AG10803 (cell line): ENCODE data around the gene RRAGB.
"Not testable (repeated sequence)": the region's sequence is repeated elsewhere in the genome, so short reads cannot be mapped to it uniquely, and the experiment has no call there.

Experiments
- DNase-seq: peaks from one replicate; pipeline ENCODE4 v3.0.0; 2010; ENCODE audit warnings: low read depth
- H3K4me3 ChIP-seq: 2 replicates; pipeline ENCODE4 v1.5.1; 2011; ENCODE audit warnings: mild to moderate bottlenecking, low read length, control low read depth
- TF ChIP-seq, protein P1 (sequence below): conservative IDR thresholded peaks from 2 replicates; pipeline ENCODE4 v1.5.1; 2011; ENCODE audit warnings: mild to moderate bottlenecking, low read length, control low read depth, inconsistent platforms

The RRAGB gene

DNA sequence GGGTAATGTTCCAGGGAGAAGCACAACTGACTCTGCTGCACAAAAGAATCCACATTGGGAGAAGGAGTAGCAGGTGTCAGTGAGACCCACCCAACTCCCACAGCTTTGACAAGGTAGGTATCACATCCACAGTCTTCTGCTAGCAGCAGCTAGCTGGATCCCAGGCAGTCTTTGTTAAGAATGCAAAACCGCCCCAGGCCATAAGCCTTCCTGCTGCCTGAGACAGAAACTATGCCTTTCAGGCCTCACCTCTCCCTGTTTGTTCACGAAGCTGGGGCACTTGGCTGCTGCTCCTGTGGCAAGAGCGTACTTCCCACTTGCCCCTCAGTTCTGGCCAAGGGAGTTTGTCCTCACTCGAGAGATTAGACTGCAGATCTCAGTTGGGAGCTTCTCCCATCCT is 21.4 kb downstream of the RRAGB start:
- H3K4me3 ChIP-seq = no peak overlapping the region
- no peak for DNase-seq
- TF ChIP-seq, protein P1, sequence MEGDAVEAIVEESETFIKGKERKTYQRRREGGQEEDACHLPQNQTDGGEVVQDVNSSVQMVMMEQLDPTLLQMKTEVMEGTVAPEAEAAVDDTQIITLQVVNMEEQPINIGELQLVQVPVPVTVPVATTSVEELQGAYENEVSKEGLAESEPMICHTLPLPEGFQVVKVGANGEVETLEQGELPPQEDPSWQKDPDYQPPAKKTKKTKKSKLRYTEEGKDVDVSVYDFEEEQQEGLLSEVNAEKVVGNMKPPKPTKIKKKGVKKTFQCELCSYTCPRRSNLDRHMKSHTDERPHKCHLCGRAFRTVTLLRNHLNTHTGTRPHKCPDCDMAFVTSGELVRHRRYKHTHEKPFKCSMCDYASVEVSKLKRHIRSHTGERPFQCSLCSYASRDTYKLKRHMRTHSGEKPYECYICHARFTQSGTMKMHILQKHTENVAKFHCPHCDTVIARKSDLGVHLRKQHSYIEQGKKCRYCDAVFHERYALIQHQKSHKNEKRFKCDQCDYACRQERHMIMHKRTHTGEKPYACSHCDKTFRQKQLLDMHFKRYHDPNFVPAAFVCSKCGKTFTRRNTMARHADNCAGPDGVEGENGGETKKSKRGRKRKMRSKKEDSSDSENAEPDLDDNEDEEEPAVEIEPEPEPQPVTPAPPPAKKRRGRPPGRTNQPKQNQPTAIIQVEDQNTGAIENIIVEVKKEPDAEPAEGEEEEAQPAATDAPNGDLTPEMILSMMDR = no peak

DNA sequence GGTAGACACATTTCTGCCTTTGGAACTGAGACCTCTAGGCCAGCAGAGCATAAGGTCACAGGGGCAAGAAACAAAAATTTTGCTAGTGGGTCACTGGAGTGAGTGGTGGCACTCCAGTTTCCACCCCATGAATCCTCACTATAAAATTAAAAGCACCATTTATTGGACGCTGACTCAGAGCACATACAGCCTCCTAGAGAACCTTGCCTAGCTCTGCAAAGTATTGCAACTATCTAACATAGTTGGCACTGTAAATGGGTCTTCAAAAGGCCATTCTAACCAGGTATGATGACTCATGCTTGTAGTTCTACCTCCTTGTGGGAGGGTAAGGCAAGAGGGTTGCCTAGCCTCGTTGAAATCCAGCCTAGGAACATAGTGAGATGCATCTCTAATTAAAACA is 25.1 kb downstream of the RRAGB start:
- DNase-seq = no peak
- TF ChIP-seq, protein P1 = no peak

DNA sequence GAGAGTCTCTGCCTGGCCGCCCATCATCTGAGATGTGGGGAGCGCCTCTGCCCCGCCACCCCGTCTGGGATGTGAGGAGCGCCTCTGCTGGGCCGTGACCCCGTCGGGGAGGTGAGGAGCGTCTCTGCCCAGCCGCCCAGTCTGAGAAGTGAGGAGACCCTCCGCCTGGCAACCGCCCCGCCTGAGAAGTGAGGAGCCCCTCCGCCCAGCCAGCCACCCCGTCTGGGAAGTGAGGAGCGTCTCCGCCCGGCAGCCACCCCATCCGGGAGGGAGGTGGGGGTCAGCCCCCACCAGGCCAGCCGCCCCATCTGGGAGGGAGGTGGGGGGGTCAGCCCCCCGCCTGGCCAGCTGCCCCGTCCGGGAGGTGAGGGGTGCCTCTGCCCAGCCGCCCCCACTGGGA is 30.9 kb downstream of the RRAGB start:
- not testable (repeated sequence) for H3K4me3 ChIP-seq, DNase-seq

More for the DNA sequence above, 25.1 kb downstream of the RRAGB start:
- H3K4me3 ChIP-seq = no peak overlapping the region

DNA sequence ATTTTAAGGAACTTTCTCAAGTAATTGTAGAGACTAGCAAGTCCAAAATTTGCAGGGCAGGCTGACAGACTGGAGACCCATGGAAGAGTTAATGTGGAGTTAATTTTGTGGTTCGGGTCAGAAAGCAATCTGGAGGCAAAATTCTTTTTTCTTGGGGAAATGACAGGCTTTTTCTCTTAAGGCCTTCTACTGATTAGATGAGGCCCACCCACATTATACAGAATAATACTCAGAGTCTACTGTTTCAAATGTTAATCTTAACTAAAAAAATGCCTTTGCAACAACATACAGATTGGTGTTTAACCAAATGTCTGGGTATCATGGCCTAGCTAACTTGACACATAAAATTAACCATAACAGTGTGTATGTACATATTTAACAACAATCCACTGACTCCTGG is 32.7 kb downstream of the RRAGB start:
- DNase-seq = no peak
- TF ChIP-seq, protein P1 = no peak

DNA sequence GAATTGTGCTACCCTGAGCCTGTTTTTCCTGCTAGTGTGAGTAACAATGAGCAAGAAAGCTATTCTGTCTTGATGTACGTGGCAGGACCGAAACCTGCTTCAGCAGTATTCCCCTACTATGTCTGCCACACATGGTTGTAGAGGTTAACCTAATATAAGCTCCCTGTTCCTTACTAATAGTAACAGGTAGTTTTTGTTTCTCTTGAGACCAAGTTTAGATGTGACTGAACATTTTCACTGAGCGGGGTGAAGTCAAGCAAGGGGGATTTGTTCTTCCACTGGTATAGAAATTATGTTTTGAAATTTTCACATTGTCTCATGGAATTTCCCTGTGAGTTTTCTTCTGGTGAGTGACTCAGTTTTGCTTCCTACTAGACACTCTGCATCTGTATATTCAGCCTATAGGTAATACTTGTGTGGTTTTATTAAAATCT is 37.3 kb downstream of the RRAGB start:
- H3K4me3 ChIP-seq = no peak overlapping the region
- no peak for DNase-seq
- TF ChIP-seq, protein P1 = no peak

More for the DNA sequence above, 32.7 kb downstream of the RRAGB start:
- no peak overlapping the region for H3K4me3 ChIP-seq

DNA sequence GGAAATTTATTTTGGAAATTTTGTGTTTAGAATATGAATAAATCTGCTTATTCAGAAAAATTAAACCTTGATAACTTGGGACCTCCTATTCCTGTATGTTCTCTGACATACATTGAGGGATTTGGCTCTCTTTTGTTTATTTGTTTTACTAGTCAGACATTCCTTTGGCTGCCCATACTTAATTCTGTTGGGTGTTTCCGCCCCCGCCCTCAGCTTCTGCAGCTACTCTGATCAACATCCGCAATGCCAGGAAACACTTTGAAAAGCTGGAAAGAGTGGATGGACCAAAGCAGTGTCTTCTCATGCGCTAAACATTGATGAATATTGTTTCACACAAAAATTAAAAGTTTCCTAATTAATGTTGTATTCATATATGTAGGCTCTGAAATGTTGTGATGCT is 40.5 kb downstream of the RRAGB start:
- DNase-seq = no peak
- TF ChIP-seq, protein P1 = no peak
- H3K4me3 ChIP-seq = no peak overlapping the region

DNA sequence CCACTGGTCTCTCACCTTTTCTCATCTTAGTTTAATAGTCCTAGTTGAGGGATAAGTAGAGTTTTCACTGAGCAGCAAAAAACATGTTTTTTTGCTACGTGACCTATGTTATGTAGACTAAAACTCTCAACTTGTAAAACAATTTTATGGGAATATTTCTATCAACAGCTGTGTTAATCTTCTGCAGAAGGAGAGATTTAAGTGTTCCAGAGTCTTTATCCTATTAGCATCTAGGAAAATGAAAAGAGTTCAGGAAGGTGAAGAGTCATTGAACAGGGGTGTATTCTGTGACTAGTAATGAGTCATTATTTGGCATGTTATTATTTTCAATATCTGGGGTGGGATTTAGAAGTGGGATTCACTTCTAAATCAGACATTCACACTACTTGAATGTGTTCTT is 41.9 kb downstream of the RRAGB start:
- no peak overlapping the region for H3K4me3 ChIP-seq
- DNase-seq = no peak
- TF ChIP-seq, protein P1 = no peak

DNA sequence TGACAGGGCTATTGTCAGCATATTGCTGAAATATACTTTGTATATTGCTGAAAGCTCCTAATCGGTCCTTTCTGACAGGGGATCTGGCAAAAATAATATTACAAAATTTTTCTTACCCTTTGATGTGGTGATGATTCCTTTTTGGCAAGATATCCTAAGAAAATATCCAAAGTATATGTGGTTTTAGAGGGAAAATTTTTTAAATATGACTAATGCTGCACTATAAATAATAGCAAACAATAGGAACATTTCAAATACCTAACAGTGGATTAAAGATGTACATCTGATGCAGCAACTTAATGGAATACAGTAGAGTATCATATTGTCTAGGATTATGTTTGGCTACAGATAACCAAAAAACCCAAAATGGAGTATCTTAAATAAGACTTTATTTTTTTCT is 49.6 kb downstream of the RRAGB start:
- TF ChIP-seq, protein P1 = no peak

DNA sequence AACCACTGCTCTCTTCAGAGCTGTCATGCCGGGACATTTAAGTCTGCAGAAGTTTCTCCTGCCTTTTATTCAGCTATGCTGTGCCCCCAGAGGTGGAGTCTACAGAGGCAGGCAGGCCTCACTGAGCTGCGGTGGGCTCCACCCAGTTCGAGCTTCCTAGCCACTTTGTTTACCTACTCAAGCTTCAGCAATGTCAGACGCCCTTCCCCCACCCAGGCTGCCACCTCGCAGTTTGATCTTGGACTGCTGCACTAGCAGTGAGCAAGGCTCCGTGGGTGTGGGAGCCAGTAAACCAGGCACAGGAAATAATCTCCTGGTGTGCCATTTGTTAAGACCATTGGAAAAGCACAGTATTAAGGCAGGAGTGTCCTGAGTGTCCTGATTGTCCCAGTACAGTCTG is 56.9 kb downstream of the RRAGB start:
- not testable (repeated sequence) for H3K4me3 ChIP-seq, DNase-seq

More for the DNA sequence above, 49.6 kb downstream of the RRAGB start:
- no peak overlapping the region for H3K4me3 ChIP-seq
- DNase-seq = peak; percentile 16
